ENCODE data around the gene TUBE1.
"Not testable (repeated sequence)": the region's sequence is repeated elsewhere in the genome, so short reads cannot be mapped to it uniquely, and the experiment has no call there.

Gene TUBE1

GRCh38 chr6:112050429-112050828 lies 36.9 kb downstream of the TUBE1 start:
- no peak for DNase-seq
- TF ChIP-seq POLR2A (IDR thresholded peaks at IDR 0.05; ENCODE audit: low read length) (no peak), GATA1 (IDR thresholded peaks at IDR 0.05; ENCODE audit: low read depth, low read length) (no peak)

DNA sequence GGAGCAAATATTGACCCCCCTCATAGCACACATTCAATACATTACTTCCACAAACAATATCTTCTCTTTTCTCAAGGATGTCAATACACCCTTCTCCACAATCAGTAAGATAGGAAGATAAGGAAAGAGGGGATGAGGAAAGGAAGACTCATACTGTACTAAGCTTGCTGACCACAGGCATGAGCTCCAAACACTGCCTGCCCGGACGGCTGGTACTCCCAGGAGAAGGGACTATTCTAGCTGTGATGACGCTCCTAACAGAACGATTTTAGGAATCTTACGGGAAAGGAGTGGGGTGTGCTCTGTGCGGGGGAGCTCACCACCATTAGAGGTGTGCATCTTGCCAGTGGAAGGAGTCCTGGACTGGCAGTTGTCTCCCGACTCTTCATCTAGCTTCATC lies 37.3 kb downstream of the TUBE1 start:
- no peak for DNase-seq

DNA sequence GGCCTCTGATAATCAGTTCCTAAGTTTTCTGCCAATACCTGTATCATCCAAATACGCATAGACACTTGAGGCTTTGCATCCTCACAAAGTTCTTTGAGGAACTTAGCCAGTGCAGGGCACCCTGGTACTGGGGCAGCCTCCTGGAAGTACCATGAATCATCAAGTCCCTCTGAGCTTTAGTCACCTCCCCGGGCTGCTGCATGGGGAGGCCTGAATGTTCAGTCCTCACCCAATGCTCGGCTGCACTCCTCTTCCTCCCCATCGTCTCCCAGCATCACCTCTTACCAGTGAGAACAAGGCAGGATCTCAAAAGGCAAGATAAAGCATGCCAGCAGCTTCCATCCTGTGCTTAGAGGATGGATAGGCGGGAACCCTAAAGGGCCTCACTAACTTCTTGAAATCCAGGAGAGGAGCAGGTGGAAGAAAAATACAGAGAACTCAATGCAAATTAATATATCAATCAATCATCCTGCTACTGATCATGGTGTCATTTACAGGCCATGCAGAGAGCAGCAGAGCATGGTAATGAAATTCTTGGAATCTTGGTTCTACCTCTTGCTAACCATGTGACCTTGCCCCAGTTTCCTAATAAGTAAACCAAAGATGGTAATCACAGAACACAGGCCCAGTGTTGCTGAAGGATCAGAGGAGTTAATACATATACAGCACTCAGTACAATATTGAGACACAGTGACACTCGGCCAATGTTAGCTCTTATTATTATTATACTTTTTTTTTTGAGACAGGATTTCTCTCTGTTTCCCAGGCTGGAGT lies 38.1 kb downstream of the TUBE1 start:
- TF ChIP-seq GATA1 (IDR thresholded peaks at IDR 0.05; ENCODE audit: low read depth, low read length) (no peak), POLR2A (IDR thresholded peaks at IDR 0.05; ENCODE audit: low read length) (no peak)
- no peak for DNase-seq

More for the DNA sequence above, 37.3 kb downstream of the TUBE1 start:
- TF ChIP-seq POLR2A (IDR thresholded peaks at IDR 0.05; ENCODE audit: low read length), result no peak
- TF ChIP-seq GATA1 (IDR thresholded peaks at IDR 0.05; ENCODE audit: low read depth, low read length), result no peak

DNA sequence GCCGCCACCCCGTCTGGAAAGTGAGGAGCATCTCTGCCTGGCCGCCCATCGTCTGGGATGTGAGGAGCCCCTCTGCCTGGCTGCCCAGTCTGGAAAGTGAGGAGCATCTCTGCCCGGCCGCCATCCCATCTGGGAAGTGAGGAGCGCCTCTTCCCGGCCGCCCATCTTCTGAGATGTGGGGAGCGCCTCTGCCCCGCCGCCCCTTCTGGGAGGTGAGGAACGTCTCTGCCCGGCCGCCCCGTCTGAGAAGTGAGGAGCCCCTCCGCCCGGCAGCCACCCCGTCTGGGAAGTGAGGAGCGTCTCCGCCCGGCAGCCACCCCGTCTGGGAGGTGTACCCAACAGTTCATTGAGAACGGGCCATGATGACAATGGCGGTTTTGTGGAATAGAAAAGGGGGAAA lies 39.8 kb downstream of the TUBE1 start:
- DNase-seq, result not testable (repeated sequence)

DNA sequence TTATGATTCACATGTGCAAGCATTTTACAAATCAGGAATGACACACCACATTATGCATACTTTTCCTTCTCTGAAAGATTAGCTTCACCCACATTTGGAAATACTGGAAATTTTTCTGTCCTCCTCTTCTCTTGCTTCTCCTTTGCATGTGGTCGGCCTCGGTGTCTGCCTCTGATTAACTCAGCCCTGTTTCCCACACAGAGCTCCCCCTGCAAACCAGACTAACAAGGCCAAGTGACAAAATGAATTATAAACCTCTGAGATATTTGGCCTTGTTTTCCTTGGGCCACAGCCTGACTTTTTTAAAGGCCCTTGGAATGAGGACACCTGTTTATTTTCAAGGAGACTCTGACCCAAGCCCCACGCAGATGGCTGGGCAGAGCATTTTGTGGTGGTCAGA lies 42.4 kb downstream of the TUBE1 start:
- no peak for TF ChIP-seq POLR2A (IDR thresholded peaks at IDR 0.05; ENCODE audit: low read length)
- no peak for DNase-seq

DNA sequence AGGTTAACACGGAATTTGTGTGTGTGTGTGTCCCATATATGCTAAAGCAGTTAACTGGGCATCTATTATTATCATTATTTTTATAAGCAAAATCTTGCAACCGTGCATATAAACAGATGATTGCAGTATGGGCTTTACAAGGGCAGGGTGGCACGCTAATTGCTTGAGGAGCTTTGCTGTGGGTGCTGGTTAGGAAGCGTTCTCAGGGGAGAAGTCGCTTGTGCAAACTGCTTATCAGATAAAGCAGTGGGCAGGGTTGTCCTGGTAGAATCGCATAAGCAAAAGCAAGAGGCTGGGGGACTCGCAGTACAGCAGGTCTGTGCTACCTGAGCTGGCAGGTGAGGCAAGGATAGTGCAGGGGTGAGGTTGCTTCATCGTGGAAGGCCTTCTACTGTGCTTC lies 43.1 kb downstream of the TUBE1 start:
- TF ChIP-seq GATA1 (IDR thresholded peaks at IDR 0.05; ENCODE audit: low read depth, low read length), result no peak
- no peak for TF ChIP-seq POLR2A (IDR thresholded peaks at IDR 0.05; ENCODE audit: low read length)
- DNase-seq, result no peak

DNA sequence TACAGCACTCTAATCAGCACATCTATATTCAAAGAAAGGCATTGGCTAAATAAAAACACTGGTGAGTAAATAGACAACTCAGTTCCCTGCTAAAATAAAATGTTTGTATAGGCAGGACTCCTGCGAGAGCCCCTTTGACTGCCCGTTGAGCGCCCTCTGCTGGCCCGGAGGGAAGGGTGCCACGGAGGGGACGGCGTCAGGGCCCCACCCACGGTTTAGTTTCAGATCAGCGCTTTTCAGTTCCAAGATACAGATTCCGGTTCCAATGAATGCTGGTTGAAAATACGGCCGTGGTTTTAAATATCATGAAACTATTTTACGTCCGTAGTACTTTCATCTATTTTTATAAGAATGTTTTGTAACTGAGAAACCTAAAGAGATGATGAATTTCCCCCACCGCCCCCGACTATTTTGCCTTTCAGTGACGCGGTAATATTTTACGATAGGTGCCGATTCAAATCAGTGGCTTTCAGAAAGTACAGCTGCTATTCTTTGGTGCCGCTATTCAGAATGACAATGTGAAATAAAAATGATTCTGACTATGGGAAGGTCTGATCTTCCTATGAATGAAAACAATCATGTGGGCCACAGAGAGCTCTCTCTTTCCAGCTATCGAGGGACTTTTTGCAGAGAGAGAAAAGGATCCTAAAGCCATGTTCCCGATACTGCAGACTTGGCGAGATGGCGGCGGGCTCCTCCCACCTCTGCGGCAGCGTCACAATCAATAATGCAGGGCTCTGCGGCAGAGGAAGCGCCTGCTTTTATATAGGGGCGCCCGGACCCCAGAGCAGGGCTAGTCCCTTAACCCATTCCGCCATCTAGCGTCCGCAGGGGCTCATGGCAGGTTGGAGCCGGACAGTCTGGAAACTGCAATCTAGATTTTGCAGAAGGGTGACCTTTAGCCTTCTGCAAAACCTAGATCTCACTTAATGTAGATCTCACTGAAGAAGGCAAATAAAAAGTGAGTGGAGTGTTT lies 44.0 kb downstream of the TUBE1 start:
- DNase-seq, result peak; percentile 89 to 91
- TF ChIP-seq POLR2A (IDR thresholded peaks at IDR 0.05; ENCODE audit: low read length) (no peak), GATA1 (IDR thresholded peaks at IDR 0.05; ENCODE audit: low read depth, low read length) (no peak)

- TF ChIP-seq GATA1 (IDR thresholded peaks at IDR 0.05; ENCODE audit: low read depth, low read length) (no peak), POLR2A (IDR thresholded peaks at IDR 0.05; ENCODE audit: low read length) (no peak)
- DNase-seq, result no peak
Observed at GRCh38 chr6:112041535-112041934, 45.7 kb downstream of the TUBE1 start.

- TF ChIP-seq GATA1 (IDR thresholded peaks at IDR 0.05; ENCODE audit: low read depth, low read length), result no peak
- TF ChIP-seq POLR2A (IDR thresholded peaks at IDR 0.05; ENCODE audit: low read length), result no peak
- no peak for DNase-seq
Observed at GRCh38 chr6:112040956-112041355, 46.3 kb downstream of the TUBE1 start.

GRCh38 chr6:112039431-112039770 lies 47.9 kb downstream of the TUBE1 start:
- DNase-seq, result no peak
- TF ChIP-seq GATA1 (IDR thresholded peaks at IDR 0.05; ENCODE audit: low read depth, low read length) (no peak), POLR2A (IDR thresholded peaks at IDR 0.05; ENCODE audit: low read length) (no peak)

DNA sequence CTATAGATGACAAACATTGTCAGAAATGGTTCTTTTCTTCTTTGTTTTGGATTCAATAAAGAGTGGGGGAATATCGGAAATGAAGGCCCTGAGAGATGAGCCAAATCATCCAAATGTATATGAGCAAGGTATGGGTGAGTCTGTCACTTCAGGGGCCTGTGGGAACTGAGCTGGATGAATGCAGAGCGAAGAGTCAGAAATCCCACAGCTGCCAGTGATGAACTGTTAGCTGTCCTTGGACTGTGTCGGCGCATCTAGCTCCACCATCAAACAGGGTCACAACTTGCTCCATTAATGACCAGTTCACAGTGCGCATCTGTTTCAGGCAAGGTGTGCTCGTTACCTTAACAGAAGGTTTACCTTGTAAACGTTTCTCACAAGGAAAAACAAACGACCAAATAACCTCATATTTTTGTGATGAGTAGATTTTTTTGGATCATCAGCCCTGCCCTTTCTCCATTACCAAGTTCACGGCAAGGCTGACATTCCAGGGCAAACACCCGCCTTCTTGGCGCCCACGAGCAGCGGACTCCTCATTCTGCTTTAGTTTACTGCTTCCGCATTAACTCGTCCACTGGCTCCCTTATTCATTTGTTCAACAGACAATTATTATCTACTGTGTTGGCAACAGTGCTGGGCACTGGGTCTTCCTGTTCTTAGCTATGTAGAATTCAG lies 48.4 kb downstream of the TUBE1 start:
- TF ChIP-seq POLR2A (IDR thresholded peaks at IDR 0.05; ENCODE audit: low read length) (no peak), GATA1 (IDR thresholded peaks at IDR 0.05; ENCODE audit: low read depth, low read length) (no peak)
- no peak for DNase-seq

DNA sequence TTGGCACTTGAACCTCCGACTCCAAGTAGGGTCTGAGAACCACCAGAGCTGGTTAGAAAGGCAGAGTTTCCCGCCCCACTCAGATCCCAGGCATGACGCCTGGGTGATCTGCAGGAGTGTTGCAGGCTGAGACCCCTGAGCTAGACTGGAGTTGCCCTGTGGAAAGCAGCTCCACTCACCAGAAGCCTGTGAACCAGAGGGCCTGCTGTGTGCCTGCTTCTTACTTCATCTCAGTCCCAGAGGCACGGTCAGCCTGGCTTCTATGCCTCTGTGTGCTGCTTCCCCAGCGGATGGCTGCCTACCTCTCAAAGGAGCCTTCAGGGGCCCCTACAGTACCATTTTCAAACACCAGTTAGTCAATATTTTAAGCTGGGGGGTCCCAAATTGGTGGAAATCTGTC lies 49.0 kb downstream of the TUBE1 start:
- DNase-seq, result no peak

GRCh38 chr6:112037783-112038216 lies 49.5 kb downstream of the TUBE1 start:
- no peak for TF ChIP-seq POLR2A (IDR thresholded peaks at IDR 0.05; ENCODE audit: low read length)
- TF ChIP-seq GATA1 (IDR thresholded peaks at IDR 0.05; ENCODE audit: low read depth, low read length), result no peak
- DNase-seq, result no peak

More for the DNA sequence above, 49.0 kb downstream of the TUBE1 start:
- no peak for TF ChIP-seq POLR2A (IDR thresholded peaks at IDR 0.05; ENCODE audit: low read length)
- TF ChIP-seq GATA1 (IDR thresholded peaks at IDR 0.05; ENCODE audit: low read depth, low read length), result no peak

GRCh38 chr6:112036088-112036637 lies 51.1 kb downstream of the TUBE1 start:
- TF ChIP-seq GATA1 (IDR thresholded peaks at IDR 0.05; ENCODE audit: low read depth, low read length) (no peak), POLR2A (IDR thresholded peaks at IDR 0.05; ENCODE audit: low read length) (no peak)
- no peak for DNase-seq

Data from erythroblast (primary cell).